Fibroblast of mammary gland (primary cell): ENCODE results near the gene ICE2.

Source experiments
- DNase-seq: peaks from one replicate; pipeline ENCODE4 v3.0.0-alpha.2; 2010; ENCODE audit warnings: low read depth
- H3K4me3 ChIP-seq: 2 replicates; pipeline ENCODE4 v1.5.1; 2011; ENCODE audit warnings: low read depth, mild to moderate bottlenecking, low read length, moderate library complexity; ENCODE audit not compliant: control insufficient read depth
- TF ChIP-seq, protein P1 (sequence below): conservative IDR thresholded peaks from 2 replicates; pipeline ENCODE4 v1.5.1; 2011; ENCODE audit warnings: low read depth, low read length, inconsistent platforms; ENCODE audit not compliant: control insufficient read depth, insufficient read depth

ICE2 gene

DNA sequence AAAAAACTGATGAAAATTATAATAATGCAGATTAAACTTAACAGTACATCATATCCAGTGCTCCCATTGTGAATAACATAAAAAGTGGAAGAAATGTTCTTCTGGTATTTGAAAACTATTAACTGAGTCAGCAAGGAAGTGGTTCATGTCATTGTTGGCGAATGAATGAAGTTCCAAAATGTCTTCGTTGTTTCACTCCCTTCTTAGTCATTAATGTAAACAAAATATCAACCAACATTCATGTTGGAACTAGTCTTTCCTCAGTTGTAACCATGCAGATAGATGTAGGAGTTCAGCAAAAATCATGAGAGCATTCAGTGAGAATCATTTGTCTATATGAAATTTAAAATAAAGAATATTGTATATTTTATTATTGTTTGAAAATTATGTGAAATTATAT is 44.1 kb upstream of the ICE2 start:
- no peak overlapping the region for H3K4me3 ChIP-seq
- peak; percentile 83 for DNase-seq
- TF ChIP-seq, protein P1, sequence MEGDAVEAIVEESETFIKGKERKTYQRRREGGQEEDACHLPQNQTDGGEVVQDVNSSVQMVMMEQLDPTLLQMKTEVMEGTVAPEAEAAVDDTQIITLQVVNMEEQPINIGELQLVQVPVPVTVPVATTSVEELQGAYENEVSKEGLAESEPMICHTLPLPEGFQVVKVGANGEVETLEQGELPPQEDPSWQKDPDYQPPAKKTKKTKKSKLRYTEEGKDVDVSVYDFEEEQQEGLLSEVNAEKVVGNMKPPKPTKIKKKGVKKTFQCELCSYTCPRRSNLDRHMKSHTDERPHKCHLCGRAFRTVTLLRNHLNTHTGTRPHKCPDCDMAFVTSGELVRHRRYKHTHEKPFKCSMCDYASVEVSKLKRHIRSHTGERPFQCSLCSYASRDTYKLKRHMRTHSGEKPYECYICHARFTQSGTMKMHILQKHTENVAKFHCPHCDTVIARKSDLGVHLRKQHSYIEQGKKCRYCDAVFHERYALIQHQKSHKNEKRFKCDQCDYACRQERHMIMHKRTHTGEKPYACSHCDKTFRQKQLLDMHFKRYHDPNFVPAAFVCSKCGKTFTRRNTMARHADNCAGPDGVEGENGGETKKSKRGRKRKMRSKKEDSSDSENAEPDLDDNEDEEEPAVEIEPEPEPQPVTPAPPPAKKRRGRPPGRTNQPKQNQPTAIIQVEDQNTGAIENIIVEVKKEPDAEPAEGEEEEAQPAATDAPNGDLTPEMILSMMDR, result no peak

DNA sequence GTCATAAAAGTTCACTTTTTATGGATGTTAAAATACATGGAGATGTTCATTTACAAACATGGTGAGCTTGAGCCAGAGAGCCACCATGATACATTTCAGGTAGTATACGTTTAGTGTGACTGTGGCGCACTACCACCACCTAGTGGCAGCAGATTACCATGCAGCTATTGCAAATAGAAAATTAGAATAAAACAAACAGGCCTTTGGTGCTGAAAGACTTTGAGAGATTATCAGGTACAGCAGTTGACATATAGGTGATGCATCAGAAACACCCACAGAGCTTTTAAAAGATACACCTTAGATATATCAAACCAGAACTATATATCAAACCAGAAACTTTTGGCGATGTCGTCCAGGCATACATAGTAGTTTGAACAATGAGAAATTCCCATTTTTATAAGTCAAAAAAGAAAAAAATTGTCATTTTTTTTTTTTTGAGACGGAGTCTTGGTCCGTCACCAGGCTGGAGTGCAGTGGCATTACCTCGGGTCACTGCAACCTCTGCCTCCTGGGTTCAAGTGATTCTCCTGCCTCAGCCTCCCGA is 42.0 kb upstream of the ICE2 start:
- H3K4me3 ChIP-seq, result no peak overlapping the region

DNA sequence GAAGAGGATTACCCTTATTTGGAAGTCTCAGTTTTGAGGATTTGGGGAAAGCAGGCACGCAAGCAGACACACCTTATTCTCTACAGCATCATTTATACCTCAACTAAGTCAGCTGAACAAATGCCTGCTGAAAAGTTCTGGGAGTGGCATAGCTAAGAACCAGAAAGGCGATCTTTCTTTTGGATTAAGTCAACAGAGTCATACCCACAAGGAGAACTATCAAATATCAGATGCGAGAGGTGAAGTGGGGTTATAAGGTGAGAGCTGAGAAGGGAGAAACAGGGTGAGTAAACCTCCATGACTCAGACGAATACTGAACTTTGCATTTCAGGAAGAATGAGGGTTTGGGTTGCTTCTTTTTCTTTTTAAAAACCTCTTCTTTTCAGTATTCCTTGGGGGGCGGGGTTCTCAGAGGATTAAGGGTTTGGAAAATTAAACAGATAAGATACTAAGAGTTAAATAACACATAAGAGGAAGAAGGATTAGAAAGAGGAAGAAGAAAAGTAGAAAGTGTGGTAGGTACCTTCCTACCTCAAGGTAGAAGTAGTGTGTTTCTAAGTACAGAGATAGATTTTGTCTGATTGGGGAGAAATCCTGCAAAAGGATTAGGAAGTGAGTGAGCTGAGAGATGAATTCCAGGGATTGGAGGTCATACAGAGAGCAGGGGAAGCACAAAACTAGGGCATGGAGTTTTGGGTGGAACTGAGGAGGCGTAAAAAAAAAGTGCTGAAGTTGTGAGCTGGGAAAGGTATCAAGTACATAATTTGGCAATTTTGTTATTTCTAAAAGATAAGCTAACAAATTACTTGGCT is 41.3 kb upstream of the ICE2 start:
- peak; percentile 43 for DNase-seq
- TF ChIP-seq, protein P1, result no peak
- no peak overlapping the region for H3K4me3 ChIP-seq

More for the DNA sequence above, 42.0 kb upstream of the ICE2 start:
- TF ChIP-seq, protein P1, result peak; percentile 94
- DNase-seq, result peak; percentile 74

DNA sequence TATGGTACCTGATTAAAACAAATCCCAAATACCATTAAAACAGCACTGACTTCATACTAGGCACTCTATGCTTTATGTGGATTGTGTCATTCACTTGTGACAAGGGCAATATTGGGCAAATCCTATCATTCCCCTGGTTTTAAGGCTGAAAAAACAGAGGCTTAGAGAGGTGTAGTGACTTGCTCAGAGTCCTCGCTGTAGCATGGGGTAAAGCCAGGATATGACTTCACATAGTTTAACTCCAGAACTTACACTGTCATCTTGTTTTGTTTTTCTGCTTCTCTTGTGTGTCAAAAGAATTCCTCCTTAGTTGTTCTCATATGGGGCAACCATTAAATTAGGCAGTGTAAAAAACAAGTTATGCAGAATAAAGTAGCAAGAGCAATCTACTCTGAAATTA is 40.3 kb upstream of the ICE2 start:
- TF ChIP-seq, protein P1, result no peak
- DNase-seq, result peak; percentile 35
- no peak overlapping the region for H3K4me3 ChIP-seq

DNA sequence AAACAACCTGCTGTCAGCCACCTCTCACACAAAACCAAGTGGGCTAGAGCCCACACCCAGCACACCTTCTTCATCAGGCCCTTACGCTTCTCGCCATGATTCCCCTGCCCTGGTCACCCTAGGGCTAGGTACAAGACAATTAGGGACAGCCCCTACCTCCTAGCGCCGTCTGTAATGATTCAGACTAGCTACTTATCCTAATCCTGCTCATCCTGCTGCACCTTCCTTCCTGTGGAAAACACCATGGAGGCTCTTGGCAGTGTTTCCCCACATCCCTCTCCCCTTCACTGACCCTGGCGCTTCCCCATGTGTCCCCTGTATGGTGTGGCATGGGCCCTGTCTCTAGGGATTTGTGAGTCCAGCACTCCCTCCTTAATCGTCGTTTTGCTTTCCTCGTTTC is 39.6 kb upstream of the ICE2 start:
- DNase-seq, result no peak
- TF ChIP-seq, protein P1, result no peak
- no peak overlapping the region for H3K4me3 ChIP-seq

DNA sequence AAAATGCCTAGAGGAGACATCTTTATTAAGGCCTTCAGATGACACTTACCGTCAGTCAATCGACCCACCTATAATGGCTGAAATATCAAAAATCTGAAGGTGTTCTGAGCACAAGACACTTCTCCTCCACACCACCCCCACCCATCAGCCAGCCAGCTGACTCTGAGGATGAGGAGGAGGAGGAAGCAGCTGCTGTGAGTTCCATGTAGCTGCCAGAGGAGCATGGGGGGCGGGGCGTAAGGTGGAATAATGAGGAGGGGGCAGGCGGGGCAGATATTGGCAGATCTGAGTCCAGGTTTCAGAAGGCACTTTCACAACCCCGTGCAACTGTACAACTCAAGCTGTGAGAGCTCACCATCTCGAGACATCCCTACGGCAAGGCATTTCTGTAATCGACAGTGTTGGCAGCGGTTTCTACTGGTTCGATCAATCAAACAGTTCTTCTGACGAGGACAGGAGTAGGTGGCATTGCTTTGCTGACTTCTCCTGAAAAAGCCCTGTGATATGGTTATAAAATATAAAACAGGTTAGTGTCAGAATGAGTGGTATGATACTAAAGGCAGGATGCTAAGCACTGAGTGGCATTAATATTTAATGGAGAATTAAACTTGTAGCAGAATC is 35.4 kb upstream of the ICE2 start:
- no peak for DNase-seq
- H3K4me3 ChIP-seq, result no peak overlapping the region

More for the DNA sequence above, 35.4 kb upstream of the ICE2 start:
- TF ChIP-seq, protein P1, result no peak
